Measurements from ENCODE around the gene KCNQ1OT1.

DNA sequence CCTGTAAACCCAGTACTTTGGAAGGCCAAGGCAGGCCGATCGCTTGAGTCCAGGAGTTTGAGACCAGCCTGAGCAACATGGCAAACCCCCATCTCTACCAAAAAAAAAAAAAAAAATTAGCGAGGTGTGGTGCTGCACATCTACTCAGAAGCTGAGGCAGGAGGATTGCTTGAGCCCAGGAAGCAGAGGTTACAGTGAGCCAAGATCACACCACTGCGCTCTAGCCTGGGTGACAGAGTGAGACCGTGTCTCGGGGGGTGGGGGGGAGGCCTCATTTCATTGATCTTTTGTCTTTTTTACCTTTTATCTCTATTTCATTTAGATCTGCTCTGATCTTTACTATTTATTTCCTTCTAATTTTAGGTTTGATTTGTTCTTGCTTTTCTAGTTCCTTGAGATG is 51.8 kb downstream of the KCNQ1OT1 start:
- TF ChIP-seq ELK1 (CRISPR knock-in tag; IDR thresholded peaks at IDR 0.05) (no peak), ZHX1 (conservative IDR thresholded peaks at IDR 0.05; ENCODE audit: low read length) (no peak), SMAD4 (CRISPR knock-in tag; conservative IDR thresholded peaks at IDR 0.05) (no peak), NONO (IDR thresholded peaks at IDR 0.05; ENCODE audit: low read depth in 2 of 2, low read length in 1 of 2) (no peak), ZBTB7A (IDR thresholded peaks at IDR 0.05; ENCODE audit: borderline replicate concordance, control insufficient read depth, low read depth, low read length) (no peak), ZNF57 (CRISPR knock-in tag; IDR thresholded peaks at IDR 0.05) (no peak), HCFC1 (IDR thresholded peaks at IDR 0.05; ENCODE audit: low read depth, low read length) (no peak), CTCF (IDR thresholded peaks at IDR 0.05 in 2 of 3, conservative IDR thresholded peaks at IDR 0.05 in 1 of 3; ENCODE audit: insufficient read depth in 2 of 3, low read depth in 1 of 3, low read length in 3 of 3) (no peak)
